HG02763 (cell line): ENCODE results near the gene ST7.

ENCODE experiments used
- ATAC-seq: cut with Tn5 transposase; IDR thresholded peaks from one replicate; pipeline ENCODE4 v1.9.1; 2021; ENCODE audit warnings: mild to moderate bottlenecking, moderate library complexity; ENCODE audit not compliant: unreplicated experiment

Gene ST7

DNA sequence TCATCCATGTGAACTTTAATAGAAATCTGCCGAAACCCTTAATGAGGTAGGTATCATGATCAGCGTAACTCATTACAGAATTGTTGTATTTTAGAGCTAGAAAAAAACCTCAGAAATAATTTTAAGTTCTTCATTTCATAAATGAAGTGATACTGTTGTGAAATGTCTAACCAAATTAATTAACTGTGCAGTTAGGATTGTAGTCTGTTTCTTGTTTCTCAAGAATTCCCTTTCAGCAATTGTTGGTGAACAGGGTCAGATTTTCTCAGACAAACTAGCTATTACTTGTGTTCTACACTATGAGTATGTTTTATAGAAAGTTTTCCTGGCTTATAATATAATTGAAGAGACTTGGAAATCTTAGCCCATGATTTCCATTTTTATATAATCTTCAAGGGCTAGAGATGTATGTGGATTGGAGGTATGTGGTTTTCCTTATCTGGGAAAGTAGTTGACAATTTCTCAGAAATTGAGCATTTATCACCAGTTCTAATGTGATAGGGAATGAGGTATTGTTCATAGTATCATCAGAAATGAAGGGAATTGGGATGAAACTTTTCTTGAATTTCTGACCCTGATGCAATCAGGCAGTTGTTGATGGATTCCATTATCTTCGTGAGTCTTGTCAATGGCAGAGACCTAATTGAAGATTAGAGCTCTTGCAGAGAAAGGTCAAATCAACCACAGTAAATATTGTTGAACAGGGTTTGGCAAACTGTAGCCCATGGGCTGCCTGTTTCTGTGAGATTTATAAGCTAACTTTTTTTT lies 55.0 kb downstream of the ST7 start:
- no peak for ATAC-seq

DNA sequence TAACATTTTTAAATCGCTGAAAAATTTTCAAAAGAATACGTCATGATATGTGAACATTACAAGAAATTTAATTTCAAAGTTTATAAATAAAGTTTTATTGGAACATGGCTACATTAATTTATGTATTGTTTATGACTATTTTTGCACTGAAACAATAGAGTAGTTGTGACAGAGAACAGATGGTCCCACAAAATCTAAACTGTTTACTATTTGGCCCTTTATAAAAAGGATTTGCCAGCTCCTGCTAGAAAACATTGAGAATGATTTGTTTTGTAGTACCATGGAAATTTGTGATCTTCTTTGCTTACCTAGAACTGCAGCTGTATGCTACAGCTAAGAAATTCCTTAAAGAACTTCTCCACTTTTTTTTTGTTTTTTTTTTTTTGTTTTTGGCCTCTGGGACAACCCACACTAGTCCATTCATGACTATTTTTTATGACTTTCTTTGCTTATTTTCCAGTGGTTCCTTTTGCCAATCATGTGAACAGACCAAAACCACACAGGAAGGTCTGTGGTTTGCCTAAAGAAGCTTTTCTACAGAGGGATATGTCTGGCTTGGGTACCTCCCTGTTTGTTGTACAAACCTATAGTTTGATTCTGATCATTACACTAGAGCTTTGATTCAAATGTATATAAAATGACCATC lies 55.7 kb downstream of the ST7 start:
- no peak for ATAC-seq

DNA sequence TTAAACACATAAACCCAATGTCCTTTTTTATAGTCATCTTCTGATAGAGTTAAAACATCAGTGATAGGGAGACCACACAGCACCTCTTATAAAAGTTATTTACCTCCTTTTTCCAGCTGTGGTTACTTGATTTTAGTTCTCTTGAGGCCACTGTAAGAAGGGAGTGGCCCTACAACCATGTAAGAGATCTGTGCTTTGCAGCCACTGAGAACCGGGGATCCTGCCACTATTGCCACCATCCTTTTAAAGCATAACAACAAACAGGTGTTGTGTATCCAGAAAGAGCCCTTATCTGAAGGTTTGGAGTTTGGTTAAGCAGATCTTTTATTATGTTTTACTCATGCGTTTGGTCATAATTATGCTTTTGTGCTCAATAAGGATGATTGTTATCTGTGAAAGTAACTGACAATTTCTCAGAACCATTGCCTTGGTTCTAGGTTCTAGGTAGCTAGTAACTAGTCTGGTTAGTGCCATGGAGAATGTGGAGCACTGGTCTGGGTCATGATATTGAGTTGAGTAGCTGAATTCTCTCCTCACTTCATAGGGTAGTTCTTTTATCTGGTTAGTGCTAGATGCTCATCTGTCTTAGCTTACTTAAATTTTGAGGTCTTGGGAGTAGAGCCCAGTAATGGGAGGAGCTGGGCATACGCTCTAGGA lies 56.5 kb downstream of the ST7 start:
- no peak for ATAC-seq

DNA sequence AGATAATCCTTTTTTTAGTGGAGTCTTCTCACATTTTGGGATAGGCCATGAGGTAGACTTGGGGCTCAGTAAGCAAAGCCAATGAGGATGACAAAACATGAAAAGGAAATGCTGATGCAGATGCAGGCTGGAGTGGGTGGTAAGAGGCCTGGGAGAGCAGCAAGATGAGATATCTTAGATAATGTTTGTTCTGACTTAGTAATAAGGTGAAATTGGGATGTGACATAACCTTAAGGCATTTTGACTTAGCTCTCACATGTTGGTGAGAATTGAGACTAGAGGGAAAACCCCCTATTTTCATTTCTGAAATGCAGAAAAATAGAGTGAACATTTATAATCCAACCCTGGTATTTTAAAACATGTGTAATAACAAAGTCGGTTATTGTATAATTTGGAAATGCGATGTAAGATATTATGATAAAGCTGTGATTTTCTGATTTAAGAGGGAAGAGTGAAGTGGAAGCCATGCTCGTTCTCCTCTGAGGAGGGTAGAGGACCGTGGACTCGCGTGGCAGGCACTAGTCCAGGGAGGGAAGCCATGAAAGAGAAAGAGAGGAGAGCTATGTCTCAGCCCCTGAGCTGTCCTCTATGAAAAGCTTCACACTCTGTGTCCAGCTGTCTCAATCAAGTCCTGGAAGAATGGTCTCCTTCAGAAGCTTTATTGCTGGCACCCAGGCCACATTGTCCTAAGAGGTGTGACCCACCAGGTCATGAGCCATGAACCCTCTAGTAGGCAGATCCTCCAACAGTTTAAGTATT lies 57.3 kb downstream of the ST7 start:
- peak; percentile 38 for ATAC-seq

DNA sequence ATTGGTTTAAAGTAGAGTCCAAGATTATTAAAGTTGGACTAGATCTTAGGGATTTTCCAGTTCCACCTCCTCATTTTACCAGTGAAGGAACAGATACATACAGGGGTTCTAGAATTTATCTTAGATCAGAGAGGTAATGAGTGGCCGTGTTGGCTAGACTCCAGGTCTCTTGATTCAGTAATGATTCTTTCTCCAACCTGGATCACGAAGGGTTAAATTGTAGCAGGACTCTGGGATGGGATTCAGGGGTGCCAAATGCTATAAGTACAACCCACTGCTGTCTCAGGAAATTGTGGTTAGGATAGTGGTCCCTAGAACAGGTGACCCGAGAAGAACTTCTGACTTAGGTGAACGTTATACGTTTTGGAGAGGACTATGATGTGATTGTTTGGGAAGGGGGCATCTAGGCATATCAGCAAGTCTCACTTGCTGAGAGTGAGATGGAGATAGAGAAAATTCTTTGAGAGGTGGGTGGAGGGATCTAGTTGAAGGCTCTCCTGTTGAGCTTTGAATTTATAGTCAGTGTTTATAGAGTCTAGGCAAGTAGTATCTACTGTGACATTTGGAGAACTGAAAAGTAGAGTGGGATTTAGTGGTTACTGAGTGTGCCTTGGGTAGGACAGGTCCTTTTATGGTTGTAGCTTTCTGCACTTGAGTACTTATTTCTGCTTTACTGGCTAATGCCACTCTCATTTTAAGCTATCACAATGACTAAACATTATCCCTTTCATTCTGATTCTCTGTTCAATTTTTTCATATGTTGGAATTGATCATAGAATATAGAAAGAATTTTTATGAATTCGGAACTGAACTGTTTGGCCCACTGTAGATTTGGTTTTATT lies 58.3 kb downstream of the ST7 start:
- peak; percentile 77 for ATAC-seq

DNA sequence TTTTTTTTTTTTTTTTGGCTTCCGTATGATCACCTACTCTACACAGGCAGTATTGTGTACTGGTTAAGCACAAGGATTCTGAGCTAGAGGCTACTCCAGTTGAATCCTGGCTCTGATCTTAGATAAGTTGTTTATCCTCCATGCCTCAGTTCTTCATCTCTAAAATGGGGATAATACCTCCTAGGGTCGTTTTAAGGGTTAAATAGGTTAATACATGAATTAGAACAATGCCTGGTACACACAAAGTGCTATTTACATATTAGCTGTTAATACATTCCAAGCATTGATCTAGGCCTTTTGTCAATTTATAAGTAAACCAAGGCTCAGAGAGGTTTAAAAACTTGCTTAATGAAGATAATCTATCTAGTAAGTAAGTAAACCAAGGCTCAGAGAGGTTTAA lies 59.0 kb downstream of the ST7 start:
- ATAC-seq, result peak; percentile 0

DNA sequence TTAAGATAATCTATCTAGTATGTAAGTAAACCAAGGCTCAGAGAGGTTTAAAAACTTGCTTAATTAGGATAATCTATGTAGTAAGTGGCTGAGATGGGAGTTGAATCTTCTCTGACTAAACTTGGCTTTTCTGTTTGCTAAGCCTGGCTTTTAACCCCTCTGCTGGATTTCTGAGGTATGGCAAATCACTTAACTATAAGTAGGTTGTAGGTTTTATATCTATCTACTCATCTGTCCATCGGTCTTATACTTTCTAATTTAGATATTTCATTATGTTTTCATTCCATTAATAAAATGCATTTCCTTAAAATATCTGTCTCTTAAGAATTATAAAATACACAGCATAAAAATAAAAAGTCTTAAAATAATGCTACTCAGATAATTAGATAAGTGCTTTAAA lies 59.4 kb downstream of the ST7 start:
- no peak for ATAC-seq

DNA sequence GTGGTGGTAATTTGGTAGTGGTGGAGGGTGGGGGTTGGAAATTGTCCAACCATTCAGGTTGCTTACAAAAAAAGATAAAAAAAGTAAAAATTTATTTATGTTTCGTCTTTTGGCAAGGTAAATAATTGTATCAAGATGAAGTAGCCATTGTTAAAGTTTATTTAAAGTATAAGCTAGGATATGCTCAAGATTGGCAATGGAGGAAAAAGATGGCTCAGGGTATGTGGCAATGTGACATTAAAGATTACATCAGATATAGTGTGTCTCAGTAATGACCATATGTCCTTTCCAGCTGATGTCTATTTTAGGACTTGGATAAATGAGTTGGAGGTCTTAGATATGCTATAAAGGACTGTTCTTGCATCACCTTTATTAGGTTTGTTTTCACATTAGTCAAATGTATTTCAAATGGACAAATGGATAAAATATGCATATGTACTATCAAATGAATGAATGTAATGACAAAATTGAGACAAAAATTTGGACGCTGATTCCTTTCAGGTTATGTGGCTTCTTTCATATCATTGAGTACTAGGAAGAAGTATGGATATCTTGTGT lies 60.9 kb downstream of the ST7 start:
- ATAC-seq, result no peak

DNA sequence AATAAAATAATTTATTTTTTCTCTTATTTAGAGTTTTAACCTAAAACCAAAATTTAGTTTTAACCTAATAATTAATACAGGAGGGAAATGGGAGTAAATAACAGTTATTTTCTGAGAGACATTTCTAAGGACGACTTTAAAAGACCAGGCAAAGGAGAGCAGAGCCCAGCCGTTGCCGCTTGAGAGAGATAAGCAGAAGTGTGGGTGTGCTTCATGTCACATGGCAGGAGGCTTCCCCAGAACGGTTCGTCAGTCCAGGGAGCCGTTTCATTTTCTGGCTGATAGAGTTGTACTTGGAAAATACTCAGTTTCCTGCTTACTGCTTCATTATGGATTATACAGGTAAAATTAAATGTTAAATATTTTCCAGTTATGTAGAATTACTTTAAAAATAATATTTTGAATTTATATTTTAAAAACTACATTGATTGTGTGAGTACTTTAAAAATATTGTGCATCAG lies 61.4 kb downstream of the ST7 start:
- ATAC-seq, result peak; percentile 36

DNA sequence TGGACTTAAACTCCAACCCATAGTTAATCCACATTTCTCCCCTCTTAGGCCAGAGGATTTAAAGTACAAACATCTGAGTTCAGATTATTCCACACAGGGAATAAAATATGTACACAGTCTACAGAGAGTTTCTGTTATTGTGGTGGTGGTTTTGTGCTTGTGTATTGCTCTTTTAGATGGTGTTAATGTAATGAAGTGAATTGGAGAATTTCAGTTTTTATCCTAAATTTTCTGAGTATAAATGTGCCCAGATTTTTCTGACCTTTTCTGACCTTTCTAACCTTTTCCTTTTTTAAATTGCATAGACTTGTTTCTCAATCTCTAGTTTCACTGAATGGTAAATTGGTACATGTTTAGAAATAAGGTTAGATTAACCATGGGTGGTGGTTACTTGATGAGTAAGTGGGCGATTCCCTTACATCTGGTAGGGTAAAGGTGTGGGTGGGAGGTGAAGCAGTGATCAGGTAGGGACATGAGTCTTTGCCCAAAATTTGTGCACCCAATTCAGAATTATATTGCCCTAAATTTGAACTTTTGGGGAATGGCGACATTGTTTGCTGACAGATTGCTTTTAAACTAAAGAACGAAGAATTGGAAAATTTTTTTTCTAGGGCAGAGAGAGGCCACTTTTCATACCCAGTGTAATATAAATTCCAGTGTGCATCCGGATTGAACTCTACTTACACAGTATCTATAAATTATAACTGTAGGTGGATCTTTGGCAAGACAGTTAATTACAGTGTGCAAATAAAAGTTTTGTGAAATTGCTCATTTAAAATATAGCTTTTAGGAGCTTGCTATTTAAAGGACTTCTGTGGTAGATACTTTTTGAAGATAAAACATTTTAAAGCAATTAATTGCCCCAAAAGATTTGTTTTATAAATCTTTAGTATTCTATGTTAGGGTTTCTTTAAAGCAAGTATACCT lies 62.2 kb downstream of the ST7 start:
- no peak for ATAC-seq

DNA sequence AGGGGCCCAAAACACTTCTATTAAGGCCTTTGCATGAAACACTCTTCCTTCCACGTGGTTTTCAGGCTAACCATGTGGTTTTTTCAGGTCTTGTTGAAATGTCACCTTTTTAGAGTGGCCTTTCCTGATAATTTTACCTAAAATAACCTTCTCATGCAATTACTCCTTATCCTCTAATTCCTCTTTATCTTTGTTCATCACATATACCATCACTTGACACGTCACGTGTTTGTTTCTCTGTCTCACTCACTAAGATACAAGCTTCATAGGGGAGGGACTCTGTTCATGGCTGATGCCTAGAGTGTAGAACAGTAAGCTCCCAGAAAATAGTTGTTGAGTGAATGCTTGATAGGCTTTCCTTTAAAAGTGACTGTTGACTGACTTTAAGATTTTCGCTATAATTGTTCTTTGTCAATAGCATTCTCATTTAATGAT lies 63.7 kb downstream of the ST7 start:
- ATAC-seq, result no peak

DNA sequence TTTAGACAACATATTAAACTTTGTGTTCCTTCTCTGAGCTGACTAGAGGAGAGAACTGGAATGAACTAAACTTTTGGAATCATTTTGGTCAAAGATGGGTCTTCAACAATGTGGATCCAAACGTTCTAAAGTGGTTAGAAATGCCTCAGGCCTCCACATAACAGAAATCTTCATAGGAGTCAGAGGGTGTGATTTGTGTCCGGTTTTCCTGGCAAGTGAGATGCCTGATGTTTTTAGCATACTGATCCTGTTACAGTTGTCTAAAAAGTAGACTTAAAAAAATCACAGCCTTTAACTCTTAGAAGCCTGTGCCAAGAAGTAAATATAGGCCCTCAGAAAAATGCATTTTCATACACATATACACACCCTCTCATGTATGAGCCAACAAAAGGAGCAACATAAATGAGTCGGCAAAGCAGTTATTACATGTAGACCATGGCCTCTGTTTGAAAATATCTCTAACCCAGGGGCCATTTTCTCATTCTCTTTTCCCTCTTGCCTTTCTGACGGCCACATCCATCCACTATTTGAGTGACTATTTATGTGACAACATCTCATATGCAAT lies 64.5 kb downstream of the ST7 start:
- no peak for ATAC-seq

DNA sequence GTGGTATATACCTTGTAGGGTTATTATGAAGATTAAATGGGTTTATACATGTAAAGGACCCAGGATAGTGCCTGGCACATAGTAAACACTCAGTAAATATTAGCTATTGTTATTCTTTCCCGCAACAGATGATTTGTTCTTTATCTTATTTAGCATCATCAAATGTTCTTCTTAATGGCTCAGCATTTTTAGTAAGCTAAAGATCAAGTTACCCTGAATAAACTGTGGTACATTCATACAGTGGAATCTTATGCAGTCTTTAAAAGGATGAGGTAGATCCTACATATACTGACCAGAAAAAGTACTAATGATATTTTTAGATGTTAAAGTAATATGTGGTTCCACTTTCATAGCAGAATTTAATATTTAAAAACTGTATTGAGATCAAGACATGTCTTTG lies 65.4 kb downstream of the ST7 start:
- ATAC-seq, result no peak

DNA sequence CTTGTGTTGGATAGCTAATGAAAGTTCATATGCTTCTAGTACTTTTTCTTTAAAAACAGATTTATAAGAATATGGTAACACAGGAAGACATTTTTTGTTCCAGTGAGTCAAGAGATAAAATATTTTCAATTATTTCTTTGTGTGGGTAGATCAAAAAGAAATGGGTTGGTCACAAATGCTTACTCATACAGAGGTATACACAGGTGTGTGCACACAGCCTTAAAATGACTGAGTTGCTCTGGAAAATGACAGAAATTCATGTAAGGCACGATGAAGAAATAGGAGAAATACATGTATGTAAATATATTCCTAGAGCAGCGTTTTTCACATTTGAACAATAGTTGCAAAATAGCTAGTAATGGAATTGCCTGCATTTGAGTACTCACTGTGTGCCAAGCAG lies 66.0 kb downstream of the ST7 start:
- no peak for ATAC-seq

DNA sequence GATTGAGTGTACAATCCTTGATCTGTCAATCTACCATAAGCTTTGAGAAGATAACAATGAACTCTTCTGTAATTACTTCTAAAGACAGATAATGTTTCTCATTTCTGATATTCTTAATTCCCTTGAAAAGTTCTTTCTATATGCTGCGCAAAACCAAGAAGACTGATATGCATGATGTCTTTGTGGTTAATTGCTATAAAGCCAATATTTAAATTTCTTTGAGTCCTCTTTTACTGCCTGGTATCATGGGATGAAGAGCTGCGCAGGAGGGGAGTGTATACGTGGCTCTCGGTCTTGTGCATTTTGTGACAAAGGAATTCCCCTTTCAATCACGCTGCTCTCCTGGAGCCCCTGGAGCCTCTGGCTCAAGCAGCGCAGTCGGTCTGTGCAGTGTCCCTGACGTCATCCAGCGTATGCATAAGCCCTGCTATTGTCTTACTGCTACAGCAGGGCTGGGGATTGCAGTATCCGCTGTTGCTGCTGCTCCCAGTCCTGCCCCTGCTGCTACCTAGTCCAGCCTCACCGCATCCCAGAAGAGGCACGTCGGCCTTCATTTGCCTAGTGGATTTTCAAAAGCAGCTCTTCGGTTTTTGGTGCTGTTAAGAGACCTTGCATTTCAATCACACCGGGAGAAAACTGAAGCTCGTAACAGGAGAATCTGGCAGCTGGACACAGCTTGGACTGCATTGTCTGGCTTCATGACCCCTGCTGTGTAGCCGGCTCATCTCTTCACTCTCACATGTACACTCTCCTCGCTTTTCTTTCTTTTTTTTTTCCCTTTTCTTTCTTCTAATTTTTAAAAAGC lies 66.7 kb downstream of the ST7 start:
- no peak for ATAC-seq

DNA sequence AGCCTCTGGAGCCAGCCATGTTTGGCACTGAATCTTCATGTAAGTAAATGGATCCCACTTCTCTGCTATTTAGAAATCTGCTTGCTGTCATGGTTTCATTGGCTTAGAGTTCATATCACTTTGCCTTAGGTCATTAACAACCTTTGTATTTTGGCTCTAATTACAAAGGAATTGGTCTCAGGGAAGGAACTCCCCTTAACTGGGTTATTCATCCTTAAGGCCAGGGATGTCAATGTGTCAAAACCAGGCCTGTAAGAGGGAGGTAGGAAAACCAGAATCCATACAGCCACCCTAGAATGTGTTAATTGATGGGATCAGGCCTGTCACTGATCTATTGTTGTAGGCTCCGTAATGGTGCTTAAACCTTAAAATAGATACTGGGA lies 67.3 kb downstream of the ST7 start:
- ATAC-seq, result no peak

DNA sequence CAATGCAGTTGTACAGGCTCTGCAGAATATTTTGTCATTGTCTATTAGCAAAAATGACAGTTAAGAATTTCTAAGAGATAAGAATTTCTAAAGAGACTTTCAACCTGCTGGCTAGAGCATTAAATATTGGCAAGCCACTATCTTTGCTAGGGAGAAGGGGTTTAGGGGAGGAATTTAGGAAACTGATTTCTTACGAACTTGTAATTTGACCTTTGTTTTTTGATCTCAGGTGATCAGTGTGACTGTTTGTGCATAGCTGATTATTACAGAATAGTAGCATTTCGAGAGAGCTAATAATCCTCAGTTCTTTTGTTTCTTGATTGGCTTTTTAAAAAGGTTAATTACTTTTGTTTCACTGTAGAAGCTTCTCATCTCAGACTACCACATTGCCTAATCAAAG lies 68.1 kb downstream of the ST7 start:
- no peak for ATAC-seq

DNA sequence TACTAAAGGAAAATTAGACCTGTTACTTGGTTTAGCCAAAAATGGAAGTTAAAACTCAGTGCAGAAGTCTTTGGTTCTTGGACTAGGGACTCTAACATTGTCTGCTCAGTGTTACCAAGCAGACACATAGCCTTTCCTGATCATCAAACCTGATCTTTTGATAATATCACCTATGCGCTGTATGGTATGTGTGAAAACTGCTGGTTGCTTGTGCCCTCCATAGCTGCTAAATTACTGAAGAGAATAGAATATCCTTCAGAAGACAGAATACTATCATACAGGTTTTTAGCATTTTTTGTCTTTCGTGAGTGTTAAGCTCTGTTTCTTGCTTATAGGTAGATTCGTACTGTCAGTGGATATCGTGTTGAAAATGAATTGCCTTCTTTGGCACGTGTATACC lies 68.7 kb downstream of the ST7 start:
- no peak for ATAC-seq
